ENCODE measurements around the gene NUBP2.

Gene NUBP2

DNA sequence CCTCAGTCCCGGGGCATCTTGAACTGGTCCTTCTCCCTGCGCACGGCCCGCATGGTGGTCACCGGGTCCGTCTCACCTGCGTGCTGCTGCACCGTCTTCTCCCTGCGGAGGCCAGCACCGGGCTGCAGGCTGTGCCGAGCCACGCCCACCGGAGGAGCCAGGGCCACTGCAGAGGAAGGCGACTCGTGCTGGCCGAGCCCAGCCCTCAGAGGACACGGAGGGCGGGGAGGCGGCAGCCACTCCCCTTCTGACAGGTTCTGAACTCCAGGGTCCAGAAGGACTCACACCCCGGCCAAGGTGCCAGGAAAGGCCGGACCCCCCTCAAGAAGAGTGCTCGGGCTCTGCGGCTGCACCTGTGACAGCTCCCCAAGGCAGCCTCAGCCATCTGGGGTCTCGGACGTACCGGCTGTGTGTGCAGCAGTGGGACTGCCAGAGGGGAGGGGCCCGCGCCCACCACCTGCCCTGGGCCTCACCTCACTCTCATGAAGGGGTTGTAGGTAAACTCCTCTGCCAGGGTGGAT is 26.6 kb downstream of the NUBP2 start:
- DNase-seq (ENCODE audit: low read depth): no peak

DNA sequence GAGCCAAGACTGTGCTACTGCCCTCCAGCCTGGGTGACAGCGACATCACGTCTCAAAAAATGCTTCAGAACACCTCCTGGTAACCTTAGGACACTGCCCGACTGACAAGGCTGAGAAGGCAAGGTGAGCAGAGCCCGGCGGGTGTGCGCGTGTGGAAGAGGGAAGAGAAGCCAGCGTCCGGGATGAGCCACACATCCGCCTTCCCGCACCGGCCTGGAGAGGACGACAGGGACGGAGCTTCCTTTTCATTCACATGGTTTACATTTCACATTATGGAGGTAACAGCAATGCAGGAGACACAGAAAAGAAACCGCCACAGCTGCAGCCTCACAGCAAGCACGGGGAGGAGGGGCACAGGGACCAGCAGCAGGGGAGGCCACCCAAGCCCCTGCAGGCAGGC is 27.3 kb downstream of the NUBP2 start:
- DNase-seq (ENCODE audit: low read depth): no peak

DNA sequence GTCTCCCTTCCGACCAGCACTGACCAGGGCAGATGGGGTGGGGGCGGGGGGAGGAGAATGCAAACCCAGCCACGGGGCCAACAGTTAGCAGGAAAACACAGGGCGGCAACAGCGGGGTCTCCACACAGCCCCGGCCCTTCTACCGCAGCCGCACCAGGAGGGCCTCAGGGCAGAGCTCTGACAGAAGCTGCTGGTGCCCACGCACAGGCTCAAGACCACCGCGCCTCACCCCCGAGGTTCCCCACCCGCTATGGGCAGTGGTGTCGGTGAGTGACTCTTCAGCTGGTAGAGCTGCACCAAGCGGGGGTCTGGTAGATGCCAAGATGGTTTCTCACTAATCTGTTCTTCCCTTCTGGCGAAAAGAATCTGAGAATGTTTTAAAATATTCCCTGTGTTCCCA is 27.8 kb downstream of the NUBP2 start:
- no peak for DNase-seq (ENCODE audit: low read depth)

DNA sequence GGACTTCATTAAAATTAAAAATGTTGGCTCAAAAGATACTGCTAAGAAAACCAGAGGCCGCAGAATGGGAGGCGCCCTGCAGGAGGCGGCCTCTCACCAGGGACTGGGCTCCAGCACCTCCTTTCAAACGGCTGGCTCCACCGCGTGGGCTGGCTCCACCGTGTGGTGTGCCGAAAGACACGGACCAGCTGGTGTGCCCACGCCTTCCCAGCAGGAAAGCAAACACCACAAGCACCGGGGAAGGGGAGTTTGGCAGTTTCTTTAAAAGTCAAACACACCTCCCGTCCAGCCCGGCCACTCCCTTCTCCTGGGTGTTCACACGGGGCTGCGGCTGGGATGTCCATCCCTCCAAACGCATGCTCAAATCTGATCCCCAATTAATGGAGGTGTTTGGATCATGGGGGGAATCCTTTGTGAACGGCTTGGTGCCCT is 30.0 kb downstream of the NUBP2 start:
- peak; percentile 58 for DNase-seq (ENCODE audit: low read depth)

DNA sequence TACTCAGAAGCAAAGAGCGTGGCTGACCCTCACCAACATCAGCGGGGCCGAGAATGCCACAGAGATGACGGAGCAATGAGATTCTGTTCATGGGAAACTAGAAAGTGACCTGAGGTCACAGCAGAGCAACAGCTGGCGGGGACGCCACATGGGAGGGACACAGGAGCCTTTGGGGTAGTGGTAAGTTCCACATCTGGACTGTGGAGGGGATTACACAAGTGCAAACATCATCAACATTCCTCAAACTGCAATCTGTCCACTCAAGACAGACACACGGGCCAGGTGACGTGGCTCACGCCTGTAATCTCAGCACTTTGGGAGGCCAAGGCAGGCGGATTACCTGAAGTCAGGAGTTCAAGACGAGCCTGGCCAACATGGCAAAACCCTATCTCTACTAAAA is 32.7 kb downstream of the NUBP2 start:
- no peak for DNase-seq (ENCODE audit: low read depth)

DNA sequence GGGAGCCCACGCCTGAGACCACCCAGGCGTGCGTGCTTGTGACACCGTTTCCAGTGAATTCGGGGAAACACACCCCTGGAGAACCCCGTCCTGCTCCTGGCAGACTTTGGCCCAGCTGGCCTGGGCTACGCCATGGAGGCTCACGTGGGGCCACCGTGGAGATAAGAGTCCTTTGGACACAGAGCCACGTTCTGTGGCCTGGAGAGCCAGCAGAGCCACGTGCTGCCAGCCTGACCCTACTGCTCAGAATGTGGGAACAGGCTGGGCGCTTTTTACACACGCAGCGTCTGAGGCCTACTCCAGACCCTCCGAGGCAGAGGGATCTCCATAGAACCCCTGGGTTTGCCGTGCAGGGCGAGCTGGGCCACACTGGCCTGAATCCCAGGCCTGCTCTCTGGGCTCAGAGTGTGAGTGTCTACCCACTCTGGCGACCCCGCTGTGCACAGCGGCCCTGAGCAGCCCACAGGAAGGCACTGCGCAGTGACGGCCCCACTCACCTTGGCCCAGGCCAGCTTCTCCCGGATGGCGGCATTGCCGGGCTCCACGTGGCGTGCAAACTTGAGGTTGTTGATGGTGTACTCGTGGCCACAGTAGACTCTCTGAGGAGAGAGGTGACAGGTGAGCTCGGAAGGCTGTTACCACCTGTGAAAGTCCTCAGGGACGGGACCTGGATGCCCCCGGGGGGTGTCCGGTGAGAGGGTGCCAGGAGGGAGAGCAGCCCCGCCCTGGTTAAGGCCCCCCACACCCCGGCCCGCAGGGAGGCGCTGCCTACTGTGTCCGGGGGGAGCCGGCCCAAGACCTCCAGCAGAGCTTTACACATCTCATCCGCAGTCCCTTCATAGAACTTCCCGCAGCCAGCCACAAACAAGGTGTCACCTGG is 33.9 kb downstream of the NUBP2 start:
- no peak for DNase-seq (ENCODE audit: low read depth)

DNA sequence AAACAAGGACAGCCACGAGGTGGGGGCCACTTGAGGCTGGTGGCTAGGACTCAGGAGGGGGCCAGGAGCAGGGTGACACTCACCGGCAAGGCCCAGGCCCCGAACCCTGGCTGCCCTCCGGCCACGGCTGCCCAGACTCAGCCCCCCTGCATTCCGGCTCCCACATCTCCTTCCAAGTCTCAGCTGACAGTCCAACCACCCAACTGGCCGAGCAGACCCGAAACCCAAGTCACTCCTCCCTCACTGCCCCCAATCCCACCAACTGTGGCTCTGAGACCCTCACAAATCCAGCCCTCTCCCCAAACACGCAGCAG is 34.5 kb downstream of the NUBP2 start:
- no peak for DNase-seq (ENCODE audit: low read depth)

DNA sequence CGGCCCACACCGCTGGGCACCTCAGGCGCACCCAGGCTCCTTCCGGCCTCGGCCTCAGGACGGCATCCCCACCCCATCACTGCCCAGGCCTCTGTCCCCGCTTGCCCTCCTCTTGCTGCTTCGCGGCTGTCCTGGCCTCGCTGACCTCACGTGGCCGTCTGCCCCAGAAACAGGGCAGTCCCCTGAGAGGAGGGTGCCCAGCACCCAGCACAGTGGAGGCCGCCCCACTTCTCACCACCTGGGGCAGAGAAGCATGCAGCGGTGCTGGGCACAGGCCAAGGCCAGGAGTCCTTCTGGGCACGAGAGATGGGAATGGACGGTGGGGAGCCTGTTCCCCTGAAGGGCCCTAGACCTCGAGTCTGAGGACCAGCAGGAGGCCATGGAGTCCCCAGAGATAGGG is 35.0 kb downstream of the NUBP2 start:
- no peak for DNase-seq (ENCODE audit: low read depth)

DNA sequence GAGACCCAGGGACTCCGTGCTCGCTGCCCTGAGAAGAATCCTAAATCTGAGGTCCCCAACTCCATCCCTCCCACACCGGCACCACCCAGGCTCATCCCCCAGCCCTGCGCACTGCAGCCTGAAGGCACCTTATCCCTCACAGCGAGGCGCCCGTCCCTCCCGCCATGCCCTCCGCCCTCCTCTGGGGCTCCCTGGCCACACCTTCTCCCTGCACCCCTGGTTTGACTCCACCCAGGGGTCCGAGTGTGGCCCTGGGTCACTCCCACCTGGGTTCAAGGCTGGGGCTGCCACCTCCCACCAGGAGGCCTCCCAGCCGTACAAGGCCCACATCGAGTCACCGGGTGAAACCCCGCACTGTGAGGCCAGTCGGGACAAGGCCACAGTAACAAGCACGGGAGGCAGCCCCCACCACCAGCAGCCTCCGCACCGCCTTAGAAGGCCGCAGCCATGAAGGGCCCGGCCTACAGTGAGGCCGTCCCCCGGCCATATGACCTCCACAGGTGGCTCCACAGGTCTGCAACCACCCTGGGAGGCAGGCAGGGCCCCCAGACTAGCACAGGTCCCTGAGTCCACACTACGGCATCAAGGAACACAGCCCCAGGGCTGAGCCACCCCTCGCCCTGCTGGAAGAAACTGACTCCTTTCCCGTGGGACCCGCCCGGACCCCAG is 35.6 kb downstream of the NUBP2 start:
- DNase-seq (ENCODE audit: low read depth): no peak

DNA sequence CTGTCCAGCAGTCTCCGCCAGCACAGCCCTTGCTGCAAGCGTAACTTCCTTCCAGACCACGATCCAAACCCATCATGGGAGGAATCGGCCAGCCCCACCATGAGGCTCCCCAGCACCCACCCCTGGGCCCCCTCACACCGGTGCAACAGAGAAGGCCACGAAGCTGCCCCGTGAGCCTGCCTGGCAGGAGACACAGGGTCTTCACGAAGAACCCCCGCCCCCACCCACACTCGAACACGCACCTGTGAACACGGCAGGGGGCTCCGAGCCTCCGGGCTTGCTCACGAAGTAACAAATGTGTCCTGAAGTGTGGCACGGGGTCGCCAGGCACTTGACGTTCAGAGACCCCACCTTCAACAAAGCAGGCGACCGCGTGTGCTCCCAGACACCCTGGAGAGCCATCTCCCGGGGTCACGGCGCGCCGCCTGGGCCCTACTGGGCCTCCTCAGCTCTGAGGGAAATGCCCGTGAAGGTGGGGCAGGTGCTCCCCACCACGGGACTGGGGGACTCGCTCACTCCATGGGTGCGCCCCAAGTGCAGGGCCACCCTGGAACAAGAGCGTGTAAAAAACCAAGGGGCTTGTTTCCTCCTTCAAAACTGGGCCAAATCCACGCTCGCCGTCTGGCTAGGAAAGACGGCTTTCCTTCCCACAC is 36.2 kb downstream of the NUBP2 start:
- no peak for DNase-seq (ENCODE audit: low read depth)

DNA sequence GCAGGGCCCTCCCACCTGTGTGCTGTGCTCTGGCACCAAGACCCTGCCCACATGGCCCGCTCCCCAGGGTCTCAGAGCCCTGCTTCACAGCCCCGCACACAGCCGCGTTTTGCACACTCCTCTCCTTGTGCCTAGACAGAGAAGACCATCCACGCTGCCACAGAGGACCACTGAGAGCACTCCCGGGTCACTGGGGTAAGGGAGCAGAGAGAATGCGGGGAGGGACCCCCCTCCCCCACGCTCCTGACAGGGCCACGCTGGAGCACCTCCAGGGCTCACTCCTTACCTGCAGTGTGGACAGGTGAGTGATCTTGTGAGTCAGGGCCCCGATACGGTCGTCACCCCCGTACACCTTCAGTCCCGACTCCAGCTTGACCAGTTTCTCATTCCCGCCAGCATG is 36.9 kb downstream of the NUBP2 start:
- DNase-seq (ENCODE audit: low read depth): no peak

DNA sequence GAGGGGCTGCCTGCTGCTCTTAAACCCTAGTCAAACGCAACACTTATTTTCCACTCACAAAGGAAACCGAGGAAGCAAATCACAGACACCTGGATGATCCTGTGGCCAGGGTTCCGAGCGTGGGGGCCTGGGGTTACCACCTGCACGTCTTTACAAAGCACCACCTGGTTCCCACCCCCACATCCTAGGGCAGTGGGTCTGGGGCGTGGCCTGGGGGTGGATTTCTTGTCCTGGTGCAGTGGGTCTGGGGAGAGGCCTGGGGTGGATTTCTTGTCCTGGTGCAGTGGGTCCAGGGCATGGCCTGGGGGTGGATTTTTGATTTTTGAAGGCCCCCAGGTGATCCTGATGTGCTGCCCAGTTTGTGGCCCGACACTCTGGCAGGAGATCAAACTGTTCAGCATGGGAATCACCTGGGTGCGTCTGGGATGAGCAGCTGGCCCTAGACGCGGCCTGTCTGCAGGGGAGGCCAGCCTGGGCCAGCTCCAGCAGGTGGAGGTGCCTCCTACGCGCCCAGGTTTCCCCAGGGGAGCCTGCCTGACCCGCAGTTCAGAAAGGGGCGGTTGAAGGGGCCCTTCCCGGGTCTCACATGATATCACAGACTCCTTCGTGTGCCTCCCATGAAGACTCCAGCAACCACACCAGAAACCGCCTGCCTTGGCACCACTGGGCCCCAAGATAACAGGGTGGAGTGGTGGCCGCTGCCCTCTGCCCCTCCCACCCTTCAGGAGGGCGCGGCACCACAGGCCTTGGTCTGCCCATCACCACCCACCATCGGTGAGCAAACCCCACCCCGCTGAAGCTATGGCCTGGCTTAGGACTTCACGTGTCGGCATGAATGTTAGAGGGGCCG is 37.6 kb downstream of the NUBP2 start:
- no peak for DNase-seq (ENCODE audit: low read depth)

DNA sequence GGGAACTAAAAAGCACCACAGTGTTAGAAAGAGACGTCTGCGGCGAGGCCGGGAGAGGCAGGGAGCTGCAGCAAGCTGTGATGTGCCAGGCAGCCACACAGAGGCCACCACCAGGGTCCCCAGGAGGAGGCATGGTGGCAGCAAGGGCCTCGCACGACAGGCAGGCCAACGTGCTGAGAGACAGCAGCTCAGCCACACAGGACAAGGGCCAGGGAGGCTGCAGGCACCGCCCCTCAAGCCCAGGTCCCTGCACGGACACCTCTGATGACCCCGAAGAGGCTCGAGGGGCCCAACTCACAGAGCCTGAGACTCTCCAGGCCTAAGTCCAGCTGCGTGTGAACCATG is 38.2 kb downstream of the NUBP2 start:
- DNase-seq (ENCODE audit: low read depth): no peak

DNA sequence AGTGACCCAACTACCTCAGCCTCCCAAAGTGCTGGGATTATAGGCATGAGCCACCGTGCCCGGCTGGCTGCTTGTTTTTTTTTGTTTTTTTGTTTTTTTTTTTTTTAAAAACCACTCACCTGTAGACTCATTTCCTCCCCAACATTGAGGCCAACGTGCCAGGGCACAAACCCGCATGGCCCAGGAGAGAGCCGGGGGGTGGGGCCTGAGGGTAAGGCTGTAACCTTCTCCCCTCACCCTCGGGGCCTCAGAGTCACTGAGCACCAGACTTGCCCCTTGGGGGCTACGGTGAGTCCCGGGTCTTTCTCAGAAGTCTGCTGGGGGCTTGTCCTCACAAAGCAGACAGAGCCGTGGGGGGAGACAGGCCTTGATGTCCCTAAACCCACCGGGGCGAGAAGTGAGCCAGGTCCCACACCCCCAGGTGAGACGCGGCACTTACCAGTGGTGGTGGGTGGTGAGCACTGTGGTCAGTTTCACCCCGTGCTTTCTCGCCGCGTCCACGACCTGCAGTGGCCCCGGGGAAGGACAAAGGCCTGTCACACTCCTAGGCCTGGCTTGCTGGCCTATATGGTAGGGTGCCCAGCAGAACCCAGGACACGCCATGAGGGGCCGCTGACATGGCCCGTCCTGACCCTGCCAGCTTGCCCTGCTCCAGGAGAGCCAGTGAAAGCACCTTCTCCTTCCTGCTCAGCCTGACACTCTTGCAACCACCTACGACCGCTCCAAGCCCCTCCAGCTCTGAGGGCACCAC is 39.3 kb downstream of the NUBP2 start:
- DNase-seq (ENCODE audit: low read depth): no peak

DNA sequence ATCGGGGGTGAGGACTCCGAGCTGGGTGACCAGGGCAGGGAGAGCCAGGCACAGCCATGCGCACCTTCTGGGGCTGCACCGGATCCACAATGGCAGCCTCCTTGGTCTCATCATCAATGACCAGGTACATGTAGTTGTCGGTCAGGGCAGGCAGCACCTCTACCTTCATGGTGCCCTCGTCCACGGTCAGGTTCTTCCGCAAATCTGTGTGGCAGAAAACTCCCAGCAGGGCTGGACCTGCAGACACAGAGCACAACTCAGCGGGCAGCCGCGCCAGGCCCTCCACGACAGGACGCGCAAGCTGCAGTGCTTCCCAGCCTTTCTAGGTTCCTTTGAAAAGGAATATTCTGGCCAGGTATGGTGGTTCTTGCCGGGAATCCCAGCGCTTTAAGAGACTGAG is 40.0 kb downstream of the NUBP2 start:
- no peak for DNase-seq (ENCODE audit: low read depth)

DNA sequence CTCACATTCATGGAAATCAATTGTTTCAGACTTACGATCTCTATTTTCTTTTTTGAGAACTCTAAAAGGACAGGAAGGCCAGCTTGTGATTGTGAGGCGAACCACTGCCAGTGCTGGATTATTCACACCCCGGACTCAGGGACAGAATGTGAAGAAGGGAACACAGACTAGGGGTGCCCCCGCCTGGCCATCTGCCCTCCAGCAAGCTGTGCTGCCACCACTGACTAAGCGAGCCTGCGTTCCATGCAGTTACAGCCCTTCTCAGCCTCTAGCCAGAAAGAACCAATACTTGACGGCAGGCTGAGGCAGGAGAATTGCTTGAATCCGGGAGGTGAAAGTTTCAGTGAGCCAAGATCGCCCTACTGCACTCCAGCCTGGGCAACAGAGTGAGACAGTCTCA is 41.1 kb downstream of the NUBP2 start:
- peak; percentile 12 for DNase-seq (ENCODE audit: low read depth)

DNA sequence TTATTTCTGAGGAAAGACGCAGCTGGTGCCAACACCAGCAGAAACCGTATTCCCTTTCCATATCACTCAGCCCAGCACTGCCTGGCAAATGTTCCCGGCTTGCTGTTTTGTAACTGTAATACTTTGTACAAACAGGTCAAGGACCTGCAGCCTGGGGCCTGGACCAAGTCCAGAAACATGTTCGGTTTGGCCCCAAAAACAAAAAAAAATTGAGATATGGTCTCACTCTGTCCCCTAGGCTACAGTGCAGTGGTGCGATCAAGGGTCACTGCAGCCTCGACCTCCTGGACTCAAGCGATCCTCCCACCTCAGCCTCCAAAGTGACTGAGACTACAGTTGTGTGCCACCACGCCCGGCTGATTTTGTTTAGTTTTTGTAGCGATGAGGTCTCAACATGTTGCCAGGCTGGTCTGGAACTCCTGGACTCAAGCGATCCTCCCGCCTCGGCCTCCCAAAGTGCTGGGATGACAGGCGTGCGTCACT is 42.7 kb downstream of the NUBP2 start:
- no peak for DNase-seq (ENCODE audit: low read depth)

DNA sequence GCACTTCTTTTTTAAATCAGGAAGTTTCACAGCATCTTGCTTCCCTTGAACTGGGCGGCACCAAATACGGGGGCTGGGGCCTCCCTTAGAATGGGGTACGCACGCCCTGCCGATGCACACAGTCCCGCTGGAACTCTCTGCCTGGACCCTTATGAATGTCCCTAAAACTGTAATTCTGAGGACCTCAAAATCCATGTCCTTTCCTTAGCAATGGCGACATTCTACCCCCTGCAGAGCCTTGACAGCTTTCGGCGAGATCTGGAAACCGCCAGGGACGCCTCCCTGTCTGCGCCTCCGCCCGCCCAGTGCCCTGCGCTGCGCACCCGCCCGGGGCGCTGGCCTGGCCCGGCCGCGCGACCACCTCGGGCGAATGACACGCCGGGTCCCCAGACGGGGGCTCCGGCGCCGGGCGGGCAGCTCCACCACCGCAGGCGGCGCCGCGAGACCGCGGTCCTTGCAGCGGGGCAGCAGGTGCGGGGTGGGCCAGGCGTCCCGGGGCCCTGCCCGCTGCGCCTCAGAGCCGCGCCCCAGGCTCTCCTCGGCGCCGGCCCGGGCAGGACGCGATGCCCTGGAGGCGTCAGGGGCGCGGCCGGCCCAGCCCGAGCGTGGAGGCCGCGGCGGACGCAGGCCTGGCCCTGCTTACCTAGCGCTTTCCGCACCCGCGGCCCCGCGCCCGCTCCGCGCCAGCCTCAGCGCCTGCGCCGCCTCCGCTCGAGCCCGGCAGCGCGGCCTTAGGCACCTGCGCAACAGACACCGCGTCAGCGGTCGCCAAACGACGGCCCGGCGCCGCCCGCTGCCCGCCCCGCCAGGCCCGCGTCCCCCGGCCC is 43.3 kb downstream of the NUBP2 start:
- DNase-seq (ENCODE audit: low read depth): peak; percentile 72

DNA sequence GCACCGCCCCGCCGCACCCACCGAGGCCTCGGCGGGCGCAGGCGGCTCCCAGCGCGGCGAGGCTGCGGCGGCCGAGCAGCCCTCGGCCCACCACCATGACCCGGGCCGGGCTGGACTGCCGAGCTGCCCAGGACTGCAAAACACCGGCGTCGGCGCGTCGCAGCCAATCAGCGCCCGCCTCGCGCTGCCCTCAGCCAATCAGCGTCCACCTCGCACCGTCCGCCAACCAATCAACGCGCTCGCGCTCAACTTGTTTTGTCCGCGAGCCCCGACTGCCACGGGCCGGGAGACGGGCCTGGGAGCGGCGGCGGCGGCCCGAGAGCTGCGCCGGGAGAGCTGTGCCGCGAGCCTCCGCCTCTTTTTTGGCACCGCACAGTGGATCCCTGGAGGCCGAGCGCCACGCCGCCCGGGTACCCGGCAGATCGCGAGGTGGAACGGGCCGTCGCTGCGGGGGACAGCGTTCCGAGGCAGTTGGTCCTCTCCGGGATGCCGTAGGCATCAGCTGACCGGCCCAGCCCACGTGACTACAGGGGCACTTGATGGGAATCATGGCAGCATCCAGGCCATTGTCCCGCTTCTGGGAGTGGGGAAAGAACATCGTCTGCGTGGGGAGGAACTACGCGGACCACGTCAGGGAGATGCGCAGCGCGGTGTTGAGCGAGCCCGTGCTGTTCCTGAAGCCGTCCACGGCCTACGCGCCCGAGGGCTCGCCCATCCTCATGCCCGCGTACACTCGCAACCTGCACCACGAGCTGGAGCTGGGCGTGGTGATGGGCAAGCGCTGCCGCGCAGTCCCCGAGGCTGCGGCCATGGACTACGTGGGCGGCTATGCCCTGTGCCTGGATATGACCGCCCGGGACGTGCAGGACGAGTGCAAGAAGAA is 44.2 kb downstream of the NUBP2 start, which contains the start of the genes FAHD1 and HAGH:
FAHD1 (plus strand) TSS at position 516 of the 883 bp plus-strand sequence; CDS start at position 549, 33 bp downstream.
HAGH (minus strand) TSS at position 135 of the 883 bp plus-strand sequence; CDS start at position 97, 38 bp downstream.
- peak; percentile 89 for DNase-seq (ENCODE audit: low read depth)
